Parietal lobe (tissue), 2 donors: Measurements from ENCODE around the gene THRAP3. TPM values are rescaled to one million over a fixed set of nuclear protein-coding genes. Genes with fewer than 3 reads are reported as not detected.

Experiments
- small RNA-seq: library from RNA; depleted of rRNA; stranded (forward); fragments of <200 nt; gene quantifications from one replicate; pipeline ENCODE3, GENCODE V24; 2014; ENCODE audit warnings: low replicate concordance
- total RNA-seq: library from RNA; depleted of rRNA; stranded (reverse); fragments of >200 nt; gene quantifications from one replicate; pipeline ENCODE4 v1.2.3, GENCODE V29; 2014

The THRAP3 gene
- total RNA-seq, result 101 TPM

GRCh38 chr1:36223996-36224536 lies at the start of gene THRAP3:
Gene THRAP3 (plus strand): TSS chr1:36224443. CDS start chr1:36282564, 58,121 bp downstream.

DNA sequence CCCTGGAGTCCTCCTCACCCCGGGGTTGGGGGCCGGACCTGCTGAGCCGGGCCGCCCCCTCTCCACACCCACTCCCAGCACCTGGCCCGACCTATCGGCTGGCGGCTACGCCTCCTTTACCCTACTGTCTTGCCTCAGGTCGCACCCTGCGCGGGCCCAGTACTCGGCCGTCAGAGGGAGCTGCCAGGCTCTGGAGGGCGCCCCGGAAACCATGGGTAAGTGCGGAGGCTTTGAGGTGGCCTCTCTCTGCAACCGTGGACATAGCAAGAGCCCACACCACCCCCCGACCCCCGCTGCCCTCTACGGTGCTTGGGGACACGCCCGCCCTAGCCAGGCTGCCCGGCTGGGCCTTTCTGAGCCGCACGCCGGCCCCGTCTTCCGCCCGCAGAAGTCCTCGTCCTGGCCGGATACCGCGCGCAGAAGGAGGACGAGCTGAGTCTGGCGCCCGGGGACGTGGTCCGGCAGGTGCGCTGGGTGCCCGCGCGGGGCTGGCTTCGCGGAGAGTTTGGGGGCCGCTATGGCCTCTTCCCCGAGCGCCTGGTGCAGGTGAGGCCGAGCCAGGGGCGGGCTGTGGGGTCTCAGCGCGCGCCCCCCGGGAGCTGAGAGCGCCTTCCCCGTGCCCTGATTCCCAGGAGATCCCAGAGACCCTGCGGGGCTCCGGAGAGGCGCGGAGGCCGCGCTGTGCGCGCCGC lies 82.1 kb downstream of the THRAP3 start, which contains the start of gene SH3D21:
SH3D21 (plus strand) TSS at position 159 of the 692 bp plus-strand sequence; CDS start at position 212, 53 bp downstream.

GRCh38 chr1:36323636-36324352 lies 99.6 kb downstream of the THRAP3 start, which contains the start of gene EVA1B:
Gene EVA1B (minus strand): TSS chr1:36323645. CDS start chr1:36323037, 608 bp downstream.

Small RNAs within 50 kb of the gene (small RNA-seq; reads per million reads assigned to genes)
- gene RN7SL131P, result not detected
- gene UBE2V2P4, result not detected

Other genes starting within 250 kb of the THRAP3 start
- gene TEKT2, start 140.3 kb upstream of the THRAP3 start, total RNA-seq, result 23.8 TPM
- 20.0 TPM for gene ADPRS, start 135.6 kb upstream of the THRAP3 start, total RNA-seq
- gene COL8A2, start 99.2 kb upstream of the THRAP3 start, total RNA-seq, result 0.94 TPM
- 36.6 TPM for gene TRAPPC3, start 75.0 kb upstream of the THRAP3 start, total RNA-seq
- gene MAP7D1, start 68.3 kb upstream of the THRAP3 start, total RNA-seq, result 76.7 TPM
- 4.7 TPM for gene SH3D21, start 81.9 kb downstream of the THRAP3 start, total RNA-seq
- gene EVA1B, start 99.2 kb downstream of the THRAP3 start, total RNA-seq, result 1.6 TPM
- 15.0 TPM for gene STK40, start 161.5 kb downstream of the THRAP3 start, total RNA-seq
- 5.3 TPM for gene LSM10, start 173.5 kb downstream of the THRAP3 start, total RNA-seq
- 23.5 TPM for gene OSCP1, start 226.0 kb downstream of the THRAP3 start, total RNA-seq
- gene MRPS15, start 239.9 kb downstream of the THRAP3 start, total RNA-seq, result 20.7 TPM